NAMALWA (cell line): ENCODE data around the gene MFAP4.

ENCODE experiments used
- DNase-seq: peaks from one replicate; pipeline ENCODE4 v3.0.0-alpha.2; 2015; ENCODE audit warnings: low spot score

Gene MFAP4

GRCh38 chr17:19386974-19387920 lies at the start of gene MFAP4:
Gene MFAP4, minus strand, starts transcription at chr17:19387190. Its CDS starts 35 bp downstream, at chr17:19387155.
- DNase-seq = no peak

- no peak for DNase-seq
These were observed 46.8 kb upstream of the MFAP4 start for GRCh38 chr17:19433727-19434340.

GRCh38 chr17:19433255-19433654 lies 46.3 kb upstream of the MFAP4 start:
- DNase-seq = no peak

GRCh38 chr17:19431691-19432090 lies 44.7 kb upstream of the MFAP4 start:
- DNase-seq = no peak

- DNase-seq = no peak
These were observed 39.6 kb upstream of the MFAP4 start for GRCh38 chr17:19426631-19427030.

- no peak for DNase-seq
These were observed 38.2 kb upstream of the MFAP4 start for GRCh38 chr17:19424934-19425868.

- DNase-seq = no peak
These were observed 34.9 kb upstream of the MFAP4 start for GRCh38 chr17:19421926-19422325.

GRCh38 chr17:19421219-19421618 lies 34.2 kb upstream of the MFAP4 start:
- no peak for DNase-seq

- peak; percentile 10 for DNase-seq
These were observed 31.4 kb upstream of the MFAP4 start for GRCh38 chr17:19418251-19418992.

- no peak for DNase-seq
These were observed 30.6 kb upstream of the MFAP4 start for GRCh38 chr17:19417611-19418010.

GRCh38 chr17:19415806-19416775 lies 29.1 kb upstream of the MFAP4 start:
- DNase-seq = no peak

GRCh38 chr17:19415311-19415710 lies 28.3 kb upstream of the MFAP4 start:
- no peak for DNase-seq

GRCh38 chr17:19414396-19415280 lies 27.6 kb upstream of the MFAP4 start:
- no peak for DNase-seq

- no peak for DNase-seq
These were observed 26.8 kb upstream of the MFAP4 start for GRCh38 chr17:19413761-19414160.

- no peak for DNase-seq
These were observed 26.0 kb upstream of the MFAP4 start for GRCh38 chr17:19412984-19413383.

- no peak for DNase-seq
These were observed 25.5 kb upstream of the MFAP4 start for GRCh38 chr17:19412510-19412909.

- no peak for DNase-seq
These were observed 24.6 kb upstream of the MFAP4 start for GRCh38 chr17:19411631-19412030.

GRCh38 chr17:19410875-19411620 lies 24.1 kb upstream of the MFAP4 start, which contains the start of gene RNF112:
Gene RNF112, plus strand, starts transcription at chr17:19411232. Its CDS starts 177 bp downstream, at chr17:19411409.
- DNase-seq = no peak
